LNCAP (cell line): ENCODE results near the gene C17orf58.

Experiments
- CTCF ChIP-seq: fragments of 450-650 bp; IDR thresholded peaks from 2 replicates; pipeline ENCODE4 v1.5.1; 2017; ENCODE audit warnings: mild to moderate bottlenecking

C17orf58 gene

GRCh38 chr17:67947325-67947813, 48.9 kb downstream of the C17orf58 start:
- TF ChIP-seq CTCF = no peak

GRCh38 chr17:67946513-67946912, 49.8 kb downstream of the C17orf58 start:
- TF ChIP-seq CTCF = no peak

- TF ChIP-seq CTCF = no peak
These were observed 52.2 kb downstream of the C17orf58 start for GRCh38 chr17:67944035-67944434.

- peak; percentile 67 for TF ChIP-seq CTCF
These were observed 53.5 kb downstream of the C17orf58 start for GRCh38 chr17:67942810-67943209.
